OCI-LY7 (cell line): ENCODE measurements around the gene GYG1. TPM values are rescaled to one million over a fixed set of nuclear protein-coding genes. Genes with fewer than 3 reads are reported as not detected.

ENCODE experiments used
- BruUV-seq: library from RNA; stranded (reverse); fragments of 400-500 nt; replicated peaks from 2 replicates; lab custom pipeline; 2021; lab: Mats Ljungman, UMichigan
- CTCF ChIA-PET: fragments of 300-600 bp; sonication (Branson Sonifier 250); formaldehyde crosslinking; loops from one replicate; lab custom pipeline; 2022; ENCODE audit warnings: antibody characterized with exemption; ENCODE audit not compliant: unreplicated experiment; lab: Charles Lee
- POLR2A ChIA-PET: fragments of 300-600 bp; sonication (Branson Sonifier 250); formaldehyde crosslinking; loops from one replicate; lab custom pipeline; 2022; ENCODE audit warnings: antibody characterized with exemption; lab: Charles Lee
- DNase-seq: peaks from one replicate; pipeline ENCODE4 v3.0.0-alpha.2; 2015; ENCODE audit warnings: low spot score
- H2AFZ ChIP-seq: fragments of 200-600 bp; sonication (generic), shearing (Covaris generic); 2 replicates; pipeline ENCODE4 v1.6.1; 2014; ENCODE audit warnings: mild to moderate bottlenecking, antibody characterized with exemption, low read length, moderate library complexity
- H3K27ac ChIP-seq: fragments of 200-600 bp; sonication (generic); 2 replicates; pipeline ENCODE4 v1.5.1; 2014; ENCODE audit warnings: mixed run types, low read depth, mild to moderate bottlenecking, moderate library complexity, low read length, inconsistent platforms; ENCODE audit not compliant: poor library complexity, severe bottlenecking
- H3K36me3 ChIP-seq: fragments of 200-600 bp; sonication (generic); 2 replicates; pipeline ENCODE4 v1.6.1; 2014; ENCODE audit warnings: mild to moderate bottlenecking, antibody characterized with exemption, low read length, moderate library complexity, mixed read lengths; ENCODE audit not compliant: insufficient read depth
- H3K4me1 ChIP-seq: fragments of 200-600 bp; sonication (generic); 2 replicates; pipeline ENCODE4 v1.5.1; 2014; ENCODE audit warnings: mild to moderate bottlenecking, low read length; ENCODE audit not compliant: insufficient read depth, poor library complexity, severe bottlenecking
- H3K4me2 ChIP-seq: fragments of 200-600 bp; sonication (generic); 2 replicates; pipeline ENCODE4 v1.6.1; 2014; ENCODE audit warnings: mild to moderate bottlenecking, low read length
- H3K4me3 ChIP-seq: fragments of 200-600 bp; sonication (generic); 2 replicates; pipeline ENCODE4 v1.5.1; 2014; ENCODE audit warnings: mild to moderate bottlenecking, low read depth, low read length; ENCODE audit not compliant: poor library complexity, severe bottlenecking
- H3K79me2 ChIP-seq: fragments of 200-600 bp; sonication (generic); 2 replicates; pipeline ENCODE4 v1.6.1; 2016; ENCODE audit warnings: low read depth, mild to moderate bottlenecking, low read length, moderate library complexity, mixed read lengths; ENCODE audit not compliant: insufficient read depth
- H3K9me2 ChIP-seq: fragments of 200-600 bp; sonication (generic); 2 replicates; pipeline ENCODE4 v1.6.1; 2016; ENCODE audit warnings: mild to moderate bottlenecking, low read length, mixed read lengths; ENCODE audit not compliant: insufficient read depth
- H3K9me3 ChIP-seq: fragments of 200-600 bp; sonication (generic); 2 replicates; pipeline ENCODE4 v1.6.1; 2014; ENCODE audit warnings: mild to moderate bottlenecking, mixed run types, low read length, mixed read lengths
- H4K20me1 ChIP-seq: fragments of 200-600 bp; sonication (generic); 2 replicates; pipeline ENCODE4 v1.6.1; 2014; ENCODE audit warnings: mild to moderate bottlenecking, antibody characterized with exemption, low read length, moderate library complexity, mixed read lengths; ENCODE audit not compliant: insufficient read depth
- EZH2phosphoT487 ChIP-seq: fragments of 200-600 bp; sonication (generic); IDR thresholded peaks from 2 replicates; pipeline ENCODE4 v1.6.1; 2018; ENCODE audit warnings: low read depth, borderline replicate concordance, mild to moderate bottlenecking, mixed run types, antibody characterized with exemption, low read length, moderate library complexity, mixed read lengths
- intact Hi-C: fragments of 100-400 bp; cut with micrococcal nuclease; formaldehyde crosslinking; loops from one replicate; pipeline ENCODE4 v1.10.0; 2022; ENCODE audit not compliant: unreplicated experiment
- total RNA-seq, 2 experiments: library from RNA; depleted of rRNA in 1 of 2; stranded (reverse); fragments of >200 nt in 1 of 2; shearing (Covaris generic) in 1 of 2; gene quantifications; 2 replicates each; pipeline ENCODE4 v1.2.3, GENCODE V29; 2014 to 2022
- TF ChIP-seq, protein P1 (sequence below): fragments of 200-600 bp; sonication (generic); conservative IDR thresholded peaks from 2 replicates; pipeline ENCODE4 v1.5.1; 2014; ENCODE audit warnings: mild to moderate bottlenecking, antibody characterized with exemption, low read length, moderate library complexity, mixed read lengths

GYG1 gene
- total RNA-seq, 2 experiments from 2014 or later: 11.5 to 53.6 TPM

- no peak for DNase-seq
- intact Hi-C loops: no loop called here
- CTCF ChIA-PET: no interaction called here
- no peak overlapping the region for H3K27ac ChIP-seq
- H3K79me2 ChIP-seq: no peaks in the 10 kb centered on the region
- H3K4me3 ChIP-seq: no peak overlapping the region
- no peaks in the 10 kb centered on the region for H3K9me2 ChIP-seq
- no peak overlapping the region for H3K4me2 ChIP-seq
- no TSS peak for BruUV-seq
- H4K20me1 ChIP-seq: no peaks in the 10 kb centered on the region
- no peaks in the 10 kb centered on the region for H3K4me1 ChIP-seq
- no peak for TF ChIP-seq EZH2phosphoT487
- TF ChIP-seq, protein P1, sequence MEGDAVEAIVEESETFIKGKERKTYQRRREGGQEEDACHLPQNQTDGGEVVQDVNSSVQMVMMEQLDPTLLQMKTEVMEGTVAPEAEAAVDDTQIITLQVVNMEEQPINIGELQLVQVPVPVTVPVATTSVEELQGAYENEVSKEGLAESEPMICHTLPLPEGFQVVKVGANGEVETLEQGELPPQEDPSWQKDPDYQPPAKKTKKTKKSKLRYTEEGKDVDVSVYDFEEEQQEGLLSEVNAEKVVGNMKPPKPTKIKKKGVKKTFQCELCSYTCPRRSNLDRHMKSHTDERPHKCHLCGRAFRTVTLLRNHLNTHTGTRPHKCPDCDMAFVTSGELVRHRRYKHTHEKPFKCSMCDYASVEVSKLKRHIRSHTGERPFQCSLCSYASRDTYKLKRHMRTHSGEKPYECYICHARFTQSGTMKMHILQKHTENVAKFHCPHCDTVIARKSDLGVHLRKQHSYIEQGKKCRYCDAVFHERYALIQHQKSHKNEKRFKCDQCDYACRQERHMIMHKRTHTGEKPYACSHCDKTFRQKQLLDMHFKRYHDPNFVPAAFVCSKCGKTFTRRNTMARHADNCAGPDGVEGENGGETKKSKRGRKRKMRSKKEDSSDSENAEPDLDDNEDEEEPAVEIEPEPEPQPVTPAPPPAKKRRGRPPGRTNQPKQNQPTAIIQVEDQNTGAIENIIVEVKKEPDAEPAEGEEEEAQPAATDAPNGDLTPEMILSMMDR: no peak
- no peak overlapping the region for H2AFZ ChIP-seq
- H3K36me3 ChIP-seq: no peaks in the 10 kb centered on the region
- no peaks in the 10 kb centered on the region for H3K9me3 ChIP-seq
- POLR2A ChIA-PET: interaction anchor here (0.5 to 0.7 kb wide), 4 partner anchors 47 to 364 kb away, joined by 3 to 5 read pairs (median 3); no protein-coding TSS in a partner anchor
Measured at GRCh38 chr3:148971401-148972163, 19.8 kb upstream of the GYG1 start.

DNA sequence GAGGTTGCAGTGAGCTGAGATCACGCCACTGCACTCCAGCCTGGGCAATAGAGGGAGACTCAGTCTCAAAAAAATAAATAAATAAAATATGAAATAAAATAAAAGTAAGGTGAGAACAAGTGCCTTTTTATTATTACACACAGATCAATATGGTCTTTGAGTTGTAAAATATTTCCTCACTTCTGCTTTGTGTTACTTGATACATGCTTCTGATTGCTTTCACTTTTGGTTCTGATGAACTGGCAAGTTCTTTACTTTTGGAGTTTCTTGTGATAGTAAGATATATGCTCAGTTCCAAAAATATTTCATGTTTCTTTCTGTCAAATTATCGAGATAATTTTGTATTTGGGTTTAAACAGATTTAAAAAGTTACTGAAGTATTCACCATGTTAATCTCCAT lies 16.6 kb upstream of the GYG1 start:
- no peak for TF ChIP-seq EZH2phosphoT487
- TF ChIP-seq, protein P1: no peak
- no peaks in the 10 kb centered on the region for H4K20me1 ChIP-seq
- no peaks in the 10 kb centered on the region for H3K36me3 ChIP-seq
- intact Hi-C loops: no loop called here
- H2AFZ ChIP-seq: no peak overlapping the region
- H3K9me3 ChIP-seq: no peaks in the 10 kb centered on the region
- H3K79me2 ChIP-seq: no peaks in the 10 kb centered on the region
- CTCF ChIA-PET: no interaction called here
- H3K4me3 ChIP-seq: no peak overlapping the region
- no TSS peak for BruUV-seq
- H3K9me2 ChIP-seq: no peaks in the 10 kb centered on the region
- no peak overlapping the region for H3K27ac ChIP-seq
- no peaks in the 10 kb centered on the region for H3K4me1 ChIP-seq
- POLR2A ChIA-PET: interaction anchor here (1.3 to 2.4 kb wide), 2 partner anchors 12 to 117 kb away, joined by 3 to 7 read pairs; no protein-coding TSS in a partner anchor
- H3K4me2 ChIP-seq: no peak overlapping the region
- DNase-seq: no peak

- Histone ChIP-seq H3K36me3 (no peaks in the 10 kb centered on the region), H4K20me1 (no peaks in the 10 kb centered on the region), H3K9me3 (no peaks in the 10 kb centered on the region), H3K4me3 (no peak overlapping the region), H3K79me2 (no peaks in the 10 kb centered on the region), H3K4me2 (no peak overlapping the region), H3K9me2 (no peaks in the 10 kb centered on the region), H3K27ac (no peak overlapping the region), H2AFZ (no peak overlapping the region), H3K4me1 (no peaks in the 10 kb centered on the region)
- intact Hi-C loops: no loop called here
- TF ChIP-seq EZH2phosphoT487: no peak
- TF ChIP-seq, protein P1: no peak
- no TSS peak for BruUV-seq
- DNase-seq: no peak
- ChIA-PET CTCF (no interaction called here), POLR2A (interaction anchor here (0.6 to 2.4 kb wide), 2 partner anchors 13 to 227 kb away, joined by 3 to 7 read pairs; no protein-coding TSS in a partner anchor)
Measured at GRCh38 chr3:148975248-148975647, 16.1 kb upstream of the GYG1 start.
